ENCODE measurements around the gene VTI1A. TPM values are rescaled to one million over a fixed set of nuclear protein-coding genes. Genes with fewer than 3 reads are reported as not detected.

VTI1A gene
- total and polyA plus RNA-seq, 3 donors from 2014 or later = 25.5 to 85.9 (median 63.4) TPM

GRCh38 chr10:112823007-112823406 lies 376.0 kb downstream of the VTI1A start:
- no peak for DNase-seq
- intact Hi-C loops (cut with DNase I; ENCODE audit: low total_unique reads) = no loop called here
- WGBS, 2 donors = 89 to 95% methylated on average over 5 of the region's 5 CpGs
- Histone ChIP-seq H3K9me3 (no peaks in the 10 kb centered on the region), H3K27ac (no peak overlapping the region), H3K27me3 (no peaks in the 10 kb centered on the region), H3K36me3 (ENCODE audit: low read depth, missing control alignments) (no peaks in the 10 kb centered on the region), H3K4me1 (no peaks in the 10 kb centered on the region), H3K4me3 (no peak overlapping the region)
- no peak for TF ChIP-seq POLR2A (IDR thresholded peaks at IDR 0.05)
- TF ChIP-seq CTCF (IDR thresholded peaks at IDR 0.05) = no peak

GRCh38 chr10:112823604-112824003 lies 376.6 kb downstream of the VTI1A start:
- 86% methylated on average over 7 of the region's 7 CpGs for WGBS, 2 donors
- H3K27me3 ChIP-seq = no peaks in the 10 kb centered on the region
- no peak for TF ChIP-seq CTCF (IDR thresholded peaks at IDR 0.05)
- TF ChIP-seq POLR2A (IDR thresholded peaks at IDR 0.05) = no peak
- H3K4me3 ChIP-seq = no peak overlapping the region
- DNase-seq = no peak
- no peaks in the 10 kb centered on the region for H3K4me1 ChIP-seq
- intact Hi-C loops (cut with DNase I; ENCODE audit: low total_unique reads) = no loop called here
- no peak overlapping the region for H3K27ac ChIP-seq
- no peaks in the 10 kb centered on the region for H3K36me3 ChIP-seq (ENCODE audit: low read depth, missing control alignments)
- H3K9me3 ChIP-seq = no peaks in the 10 kb centered on the region

- no peaks in the 10 kb centered on the region for H3K27me3 ChIP-seq
- TF ChIP-seq CTCF (IDR thresholded peaks at IDR 0.05) (no peak), POLR2A (IDR thresholded peaks at IDR 0.05) (no peak)
- no peaks in the 10 kb centered on the region for H3K36me3 ChIP-seq (ENCODE audit: low read depth, missing control alignments)
- no peaks in the 10 kb centered on the region for H3K4me1 ChIP-seq
- intact Hi-C loops (cut with DNase I; ENCODE audit: low total_unique reads) = no loop called here
- H3K9me3 ChIP-seq = no peaks in the 10 kb centered on the region
- H3K4me3 ChIP-seq = no peak overlapping the region
- 63 to 81% methylated on average over 7 of the region's 7 CpGs for WGBS, 2 donors
- no peak for DNase-seq
- no peak overlapping the region for H3K27ac ChIP-seq
Observed at GRCh38 chr10:112826018-112826697, 379.1 kb downstream of the VTI1A start.

GRCh38 chr10:112827086-112827485 lies 380.1 kb downstream of the VTI1A start:
- Histone ChIP-seq H3K9me3 (no peaks in the 10 kb centered on the region), H3K4me1 (no peaks in the 10 kb centered on the region), H3K27ac (no peak overlapping the region), H3K27me3 (no peaks in the 10 kb centered on the region), H3K36me3 (ENCODE audit: low read depth, missing control alignments) (no peaks in the 10 kb centered on the region), H3K4me3 (no peak overlapping the region)
- intact Hi-C loops (cut with DNase I; ENCODE audit: low total_unique reads) = no loop called here
- no peak for DNase-seq
- WGBS, 2 donors = 89 to 91% methylated on average over 14 of the region's 14 CpGs
- TF ChIP-seq CTCF (IDR thresholded peaks at IDR 0.05) = no peak
- TF ChIP-seq POLR2A (IDR thresholded peaks at IDR 0.05) = no peak

- Histone ChIP-seq H3K9me3 (no peaks in the 10 kb centered on the region), H3K4me3 (no peak overlapping the region), H3K36me3 (ENCODE audit: low read depth, missing control alignments) (no peaks in the 10 kb centered on the region), H3K27ac (no peak overlapping the region), H3K4me1 (no peaks in the 10 kb centered on the region), H3K27me3 (no peaks in the 10 kb centered on the region)
- TF ChIP-seq POLR2A (IDR thresholded peaks at IDR 0.05) (no peak), CTCF (IDR thresholded peaks at IDR 0.05) (no peak)
- 98% methylated on average over 4 of the region's 4 CpGs for WGBS, 2 donors
- intact Hi-C loops (cut with DNase I; ENCODE audit: low total_unique reads) = no loop called here
- DNase-seq = no peak
Observed at GRCh38 chr10:112827951-112828350, 380.9 kb downstream of the VTI1A start.
